CD14-positive monocyte (primary cell): ENCODE measurements around the gene MEF2B. TPM values are rescaled to one million over a fixed set of nuclear protein-coding genes. Genes with fewer than 3 reads are reported as not detected.

Source experiments
- DNase-seq, 3 donors: peaks; one replicate each; pipeline ENCODE4 v3.0.0-alpha.2; 2011 to 2022
- H2AFZ ChIP-seq: 2 replicates; pipeline ENCODE4 v1.6.0; 2012; ENCODE audit warnings: mild to moderate bottlenecking, low read depth, low read length, inconsistent platforms; ENCODE audit not compliant: insufficient read depth, poor library complexity, severe bottlenecking
- H3K27ac ChIP-seq, 2 donors: 1 replicate in 1 of 2; 2 replicates in 1 of 2; pipeline ENCODE4 v1.5.1; 2012 to 2013; ENCODE audit warnings: low read length in 2 of 2, control low read depth in 1 of 2, inconsistent platforms in 1 of 2, low read depth in 1 of 2, mild to moderate bottlenecking in 1 of 2
- H3K27me3 ChIP-seq, 2 donors: one replicate each; pipeline versions ENCODE4 v1.6.0 to v1.6.1; 2011 to 2013; ENCODE audit warnings: low read length in 2 of 2; ENCODE audit not compliant: control insufficient read depth in 2 of 2, insufficient read depth in 2 of 2
- H3K36me3 ChIP-seq, 2 donors: replicated peaks in 1 of 2; 1 replicate in 1 of 2; 2 replicates in 1 of 2; pipeline versions ENCODE4 v1.5.1 to v1.6.1; 2012 to 2013; ENCODE audit warnings: low read length in 2 of 2, control low read depth in 1 of 2, inconsistent platforms in 1 of 2, mild to moderate bottlenecking in 1 of 2; ENCODE audit not compliant: insufficient read depth in 2 of 2, control insufficient read depth in 1 of 2
- H3K4me1 ChIP-seq, 2 donors: 1 replicate in 1 of 2; 2 replicates in 1 of 2; pipeline versions ENCODE4 v1.5.1 to v1.6.1; 2012 to 2013; ENCODE audit warnings: low read length in 2 of 2, control low read depth in 1 of 2, inconsistent platforms in 1 of 2, mild to moderate bottlenecking in 1 of 2, moderate library complexity in 1 of 2; ENCODE audit not compliant: insufficient read depth in 2 of 2, control insufficient read depth in 1 of 2
- H3K4me2 ChIP-seq: replicated peaks from 2 replicates; pipeline ENCODE3; 2012; ENCODE audit warnings: low read length, moderate library complexity, mild to moderate bottlenecking; ENCODE audit not compliant: poor library complexity, severe bottlenecking; ENCODE audit errors: extremely low read depth
- H3K4me3 ChIP-seq, 3 experiments: fragments of 200-600 bp in 1 of 3; sonication (generic) in 1 of 3; replicated peaks in 1 of 3; 1 replicate in 2 of 3; 2 replicates in 1 of 3; pipeline ENCODE4 v1.5.1; 2011 to 2013; ENCODE audit warnings: low read length in 3 of 3, mild to moderate bottlenecking in 3 of 3, control low read depth in 2 of 3, low read depth in 2 of 3, inconsistent platforms in 1 of 3, moderate library complexity in 1 of 3
- H3K79me2 ChIP-seq: 2 replicates; pipeline ENCODE4 v1.6.0; 2012; ENCODE audit warnings: mild to moderate bottlenecking, control low read depth, inconsistent platforms, low read length, moderate library complexity; ENCODE audit not compliant: insufficient read depth
- H3K9ac ChIP-seq: 2 replicates; pipeline ENCODE4 v1.6.0; 2017; ENCODE audit warnings: low read length, mild to moderate bottlenecking; ENCODE audit not compliant: insufficient read depth, poor library complexity, severe bottlenecking
- H3K9me3 ChIP-seq, 2 donors: replicated peaks in 1 of 2; 1 replicate in 1 of 2; 2 replicates in 1 of 2; pipeline versions ENCODE4 v1.5.1 to v1.6.1; 2012 to 2013; ENCODE audit warnings: low read length in 2 of 2, control low read depth in 1 of 2; ENCODE audit not compliant: control insufficient read depth in 1 of 2, insufficient read depth in 1 of 2
- H4K20me1 ChIP-seq: 2 replicates; pipeline ENCODE4 v1.6.0; 2012; ENCODE audit warnings: mild to moderate bottlenecking, low read length, control low read depth, moderate library complexity; ENCODE audit not compliant: insufficient read depth
- H3K27ac Mint-ChIP-seq, 7 donors: one replicate each; pipeline ENCODE4 v1.8.0; 2020; ENCODE audit warnings: mild to moderate bottlenecking in 7 of 7, mixed read lengths in 7 of 7, moderate library complexity in 6 of 7, inconsistent platforms in 2 of 7
- H3K27me3 Mint-ChIP-seq, 3 donors: one replicate each; pipeline ENCODE4 v1.8.0; 2021 to 2022; ENCODE audit warnings: low read depth in 3 of 3, mild to moderate bottlenecking in 3 of 3, mixed read lengths in 3 of 3, moderate library complexity in 3 of 3, inconsistent platforms in 1 of 3
- H3K36me3 Mint-ChIP-seq, 2 donors: one replicate each; pipeline ENCODE4 v1.8.0; 2020; ENCODE audit warnings: mixed read lengths in 2 of 2, inconsistent platforms in 1 of 2, mild to moderate bottlenecking in 1 of 2
- H3K4me1 Mint-ChIP-seq: one replicate; pipeline ENCODE4 v1.8.0; 2020; ENCODE audit warnings: mild to moderate bottlenecking, mixed read lengths
- H3K4me3 Mint-ChIP-seq, 2 donors: one replicate each; pipeline ENCODE4 v1.8.0; 2020; ENCODE audit warnings: mild to moderate bottlenecking in 2 of 2, mixed read lengths in 2 of 2, moderate library complexity in 1 of 2
- H3K9me3 Mint-ChIP-seq, 7 donors: one replicate each; pipeline ENCODE4 v1.8.0; 2020 to 2022; ENCODE audit warnings: mixed read lengths in 7 of 7, mild to moderate bottlenecking in 6 of 7, moderate library complexity in 6 of 7, inconsistent platforms in 2 of 7
- WGBS: methylation state at CpG from one replicate; pipeline ENCODE4 v1.1.5; 2013; ENCODE audit warnings: missing lambda C conversion rate; ENCODE audit not compliant: insufficient coverage; 5-methylcytosine and 5-hydroxymethylcytosine counted together
- intact Hi-C, 2 donors: fragments of 100-400 bp; cut with micrococcal nuclease; formaldehyde crosslinking; loops; one replicate each; pipeline versions ENCODE4 v1.15.0 to v1.15.1; 2023
- polyA plus RNA-seq, 3 donors: library from polyadenylated mRNA; depleted of rRNA in 1 of 3; unstranded in 2 of 3; stranded (reverse) in 1 of 3; fragments of 300-500 nt in 2 of 3; fragments of >200 nt in 1 of 3; fragmentation: Illumina TruSeq in 2 of 3; gene quantifications; 1 replicate in 2 of 3; 2 replicates in 1 of 3; pipeline ENCODE4 v1.2.3, GENCODE V29; 2012 to 2021
- TF ChIP-seq, protein P1 (sequence below): fragments of 200-600 bp; IDR thresholded peaks from one replicate; pipeline ENCODE4 v1.8.0; 2022; ENCODE audit warnings: antibody characterized with exemption, mild to moderate bottlenecking

Gene MEF2B
- polyA plus RNA-seq, 3 donors = 0.15 to 1.8 (median 0.30) TPM

- no peak overlapping the region for H3K9ac ChIP-seq
- H3K4me3 Mint-ChIP-seq = peak overlapping the region; percentile 58 to 78
- WGBS = 86% methylated on average over 8 of the region's 9 CpGs
- H3K36me3 Mint-ChIP-seq = peaks cover 6 to 16% of the 10 kb centered on the region in 2 donors
- no peaks in the 10 kb centered on the region for H3K79me2 ChIP-seq
- peaks cover 0 to 8% of the 10 kb centered on the region in 2 donors for H3K27me3 ChIP-seq
- no peak overlapping the region for H3K27ac Mint-ChIP-seq
- peak overlapping the region in 1 of 3 experiments; percentile 53 for H3K4me3 ChIP-seq
- no peaks in the 10 kb centered on the region for H3K36me3 ChIP-seq
- peaks cover 31% of the 10 kb centered on the region for H4K20me1 ChIP-seq
- DNase-seq = no peak
- H3K27me3 Mint-ChIP-seq = peaks cover 8 to 20% (median 13%) of the 10 kb centered on the region in 3 donors
- H3K9me3 ChIP-seq = no peaks in the 10 kb centered on the region
- H3K27ac ChIP-seq = no peak overlapping the region
- peaks cover 0 to 3% (median 0%) of the 10 kb centered on the region in 7 donors for H3K9me3 Mint-ChIP-seq
- peaks cover 10 to 16% of the 10 kb centered on the region in 2 donors for H3K4me1 ChIP-seq
- intact Hi-C loops = no loop called here
- no peak overlapping the region for H2AFZ ChIP-seq
- peak overlapping the region; percentile 56 for H3K4me2 ChIP-seq
- TF ChIP-seq, protein P1, sequence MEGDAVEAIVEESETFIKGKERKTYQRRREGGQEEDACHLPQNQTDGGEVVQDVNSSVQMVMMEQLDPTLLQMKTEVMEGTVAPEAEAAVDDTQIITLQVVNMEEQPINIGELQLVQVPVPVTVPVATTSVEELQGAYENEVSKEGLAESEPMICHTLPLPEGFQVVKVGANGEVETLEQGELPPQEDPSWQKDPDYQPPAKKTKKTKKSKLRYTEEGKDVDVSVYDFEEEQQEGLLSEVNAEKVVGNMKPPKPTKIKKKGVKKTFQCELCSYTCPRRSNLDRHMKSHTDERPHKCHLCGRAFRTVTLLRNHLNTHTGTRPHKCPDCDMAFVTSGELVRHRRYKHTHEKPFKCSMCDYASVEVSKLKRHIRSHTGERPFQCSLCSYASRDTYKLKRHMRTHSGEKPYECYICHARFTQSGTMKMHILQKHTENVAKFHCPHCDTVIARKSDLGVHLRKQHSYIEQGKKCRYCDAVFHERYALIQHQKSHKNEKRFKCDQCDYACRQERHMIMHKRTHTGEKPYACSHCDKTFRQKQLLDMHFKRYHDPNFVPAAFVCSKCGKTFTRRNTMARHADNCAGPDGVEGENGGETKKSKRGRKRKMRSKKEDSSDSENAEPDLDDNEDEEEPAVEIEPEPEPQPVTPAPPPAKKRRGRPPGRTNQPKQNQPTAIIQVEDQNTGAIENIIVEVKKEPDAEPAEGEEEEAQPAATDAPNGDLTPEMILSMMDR = no peak
- peaks cover 24% of the 10 kb centered on the region for H3K4me1 Mint-ChIP-seq
These were observed 619 bp downstream of the MEF2B start for GRCh38 chr19:19169236-19170052.

DNA sequence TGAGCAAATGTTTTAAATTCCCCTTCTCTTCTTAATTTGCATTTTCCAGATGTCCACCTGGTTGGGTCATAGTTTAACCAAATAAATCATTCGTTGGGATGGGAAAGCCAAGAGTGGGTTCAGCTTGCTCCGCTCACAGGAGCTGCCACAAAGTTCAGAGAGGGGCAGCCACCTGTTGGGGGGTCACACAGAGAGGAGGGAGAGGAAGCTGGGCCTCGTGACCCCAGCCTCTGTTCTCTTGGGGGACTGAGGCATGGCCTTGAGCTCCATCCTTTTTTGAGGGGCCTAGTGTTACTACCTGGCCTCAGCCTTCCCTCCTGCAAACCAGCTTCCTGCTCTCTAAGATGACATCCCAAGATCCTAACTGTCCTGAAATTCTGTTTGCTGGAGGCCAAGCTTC is 2.5 kb downstream of the MEF2B start:
- 90% methylated on average over 2 of the region's 3 CpGs for WGBS
- Histone ChIP-seq H3K9ac (no peak overlapping the region), H3K27me3 (peaks cover 0 to 8% of the 10 kb centered on the region in 2 donors), H3K27ac (no peak overlapping the region), H4K20me1 (peaks cover 28% of the 10 kb centered on the region), H3K4me1 (peaks cover 10 to 16% of the 10 kb centered on the region in 2 donors), H2AFZ (no peak overlapping the region), H3K36me3 (no peaks in the 10 kb centered on the region), H3K79me2 (no peaks in the 10 kb centered on the region), H3K4me2 (no peak overlapping the region), H3K4me3 (no peak overlapping the region), H3K9me3 (no peaks in the 10 kb centered on the region)
- H3K36me3 Mint-ChIP-seq = peaks cover 6 to 8% of the 10 kb centered on the region in 2 donors
- no peak overlapping the region for H3K27ac Mint-ChIP-seq
- peaks cover 9 to 20% (median 14%) of the 10 kb centered on the region in 3 donors for H3K27me3 Mint-ChIP-seq
- intact Hi-C loops = no loop called here
- H3K9me3 Mint-ChIP-seq = peaks cover 0 to 3% (median 0%) of the 10 kb centered on the region in 7 donors
- DNase-seq = no peak
- TF ChIP-seq, protein P1 = no peak
- H3K4me3 Mint-ChIP-seq = no peak overlapping the region
- peaks cover 22% of the 10 kb centered on the region for H3K4me1 Mint-ChIP-seq
